H1 (cell line): Measurements from ENCODE around the gene CYBA. TPM values are rescaled to one million over a fixed set of nuclear protein-coding genes. Genes with fewer than 3 reads are reported as not detected.

Experiments
- CTCF ChIA-PET: fragments of 300-600 bp; sonication (Branson Sonifier 250); formaldehyde crosslinking; loops from one replicate; lab custom pipeline; 2021; ENCODE audit not compliant: partially characterized antibody; lab: Charles Lee
- POLR2A ChIA-PET: fragments of 300-600 bp; sonication (Branson Sonifier 250); formaldehyde crosslinking; loops from one replicate; lab custom pipeline; 2021; ENCODE audit warnings: inconsistent platforms; ENCODE audit not compliant: partially characterized antibody; lab: Charles Lee
- DNase-seq, 2 experiments: peaks; one replicate each; pipeline versions ENCODE4 v3.0.0 to v3.0.0-alpha.2; 2010 to 2022; ENCODE audit warnings: low spot score in 2 of 2, low read depth in 1 of 2, mixed read lengths in 1 of 2
- FAIRE-seq: peaks from 2 replicates; lab custom pipeline; 2011; peaks lifted over from hg19 to GRCh38; lab: Jason Lieb, UNC
- H2AFZ ChIP-seq: 2 replicates; pipeline ENCODE4 v1.8.1; 2012; ENCODE audit warnings: low read length, inconsistent platforms
- H2AK5ac ChIP-seq: 2 replicates; pipeline ENCODE4 v1.6.1; 2013; ENCODE audit warnings: low read depth, low read length
- H2BK120ac ChIP-seq: replicated peaks from 2 replicates; pipeline ENCODE3; 2013; ENCODE audit warnings: low read depth, low read length, inconsistent platforms
- H2BK12ac ChIP-seq: 2 replicates; pipeline ENCODE4 v1.6.1; 2013; ENCODE audit warnings: low read depth, low read length
- H2BK15ac ChIP-seq: 2 replicates; pipeline ENCODE4 v1.6.1; 2013; ENCODE audit warnings: low read length
- H2BK20ac ChIP-seq: 2 replicates; pipeline ENCODE4 v1.6.1; 2013; ENCODE audit warnings: low read length
- H2BK5ac ChIP-seq: 2 replicates; pipeline ENCODE4 v1.6.1; 2013; ENCODE audit warnings: low read depth, low read length
- H3K14ac ChIP-seq: 2 replicates; pipeline ENCODE4 v1.6.1; 2013; ENCODE audit warnings: inconsistent platforms; ENCODE audit not compliant: insufficient read length
- H3K18ac ChIP-seq: 2 replicates; pipeline ENCODE4 v1.6.1; 2013; ENCODE audit warnings: low read length; ENCODE audit errors: extremely low read depth
- H3K23ac ChIP-seq: 2 replicates; pipeline ENCODE4 v1.6.1; 2013; ENCODE audit warnings: inconsistent platforms; ENCODE audit not compliant: insufficient read length
- H3K23me2 ChIP-seq: 2 replicates; pipeline ENCODE4 v1.6.1; 2013; ENCODE audit warnings: low read depth, low read length
- H3K27ac ChIP-seq: 2 replicates; pipeline ENCODE4 v1.6.1; 2011; ENCODE audit warnings: low read depth, low read length, inconsistent platforms
- H3K27me3 ChIP-seq, 4 experiments: replicated peaks in 1 of 4; 1 replicate in 1 of 4; 2 replicates in 3 of 4; pipeline versions ENCODE4 v1.6.1 to v1.8.1; 2011 to 2013; ENCODE audit warnings: low read length in 3 of 4, mild to moderate bottlenecking in 3 of 4, inconsistent platforms in 2 of 4, mixed read lengths in 2 of 4, moderate library complexity in 1 of 4; ENCODE audit not compliant: control insufficient read depth in 3 of 4, insufficient read depth in 3 of 4; ENCODE audit errors: extremely low read depth in 1 of 4
- H3K36me3 ChIP-seq, 4 experiments: 2 replicates each; pipeline versions ENCODE4 v1.6.1 to v1.8.1; 2011 to 2013; ENCODE audit warnings: mild to moderate bottlenecking in 4 of 4, low read length in 3 of 4, moderate library complexity in 2 of 4, control low read depth in 1 of 4, inconsistent platforms in 1 of 4; ENCODE audit not compliant: insufficient read depth in 4 of 4, control insufficient read depth in 2 of 4
- H3K4ac ChIP-seq: replicated peaks from 2 replicates; pipeline ENCODE3; 2013; ENCODE audit warnings: low read length, low read depth, mixed read lengths, inconsistent platforms; ENCODE audit not compliant: insufficient read length
- H3K4me1 ChIP-seq, 4 experiments: replicated peaks in 1 of 4; 1 replicate in 1 of 4; 2 replicates in 3 of 4; pipeline versions ENCODE4 v1.6.1 to v1.8.1; 2011 to 2013; ENCODE audit warnings: low read length in 3 of 4, inconsistent platforms in 2 of 4, mixed read lengths in 1 of 4; ENCODE audit not compliant: insufficient read depth in 4 of 4, control insufficient read depth in 3 of 4
- H3K4me2 ChIP-seq, 2 experiments: 2 replicates each; pipeline versions ENCODE4 v1.6.1 to v1.8.1; 2011 to 2013; ENCODE audit warnings: low read depth in 2 of 2, low read length in 2 of 2, control low read depth in 1 of 2, inconsistent platforms in 1 of 2, mild to moderate bottlenecking in 1 of 2; ENCODE audit not compliant: insufficient read depth in 1 of 2
- H3K4me3 ChIP-seq, 4 experiments: fragments of 200-600, 300-600 bp in 1 of 4; sonication (generic), shearing (Covaris generic), sonication (Bioruptor Twin) in 1 of 4; 2 replicates each; pipeline versions ENCODE4 v1.5.1 to v1.8.1; 2011 to 2016; ENCODE audit warnings: low read length in 4 of 4, low read depth in 3 of 4, control low read depth in 2 of 4, inconsistent platforms in 2 of 4, mild to moderate bottlenecking in 2 of 4, mixed read lengths in 1 of 4, moderate library complexity in 1 of 4; ENCODE audit not compliant: insufficient read depth in 2 of 4; ENCODE audit errors: extremely low read depth in 1 of 4
- H3K56ac ChIP-seq: replicated peaks from 2 replicates; pipeline ENCODE3; 2013; ENCODE audit warnings: low read depth, mild to moderate bottlenecking, mixed read lengths, low read length, inconsistent platforms; ENCODE audit not compliant: insufficient read length
- H3K79me1 ChIP-seq: 2 replicates; pipeline ENCODE4 v1.6.1; 2013; ENCODE audit warnings: low read depth, low read length, control low read depth
- H3K79me2 ChIP-seq, 2 experiments: 2 replicates each; pipeline versions ENCODE4 v1.6.1 to v1.8.1; 2012 to 2013; ENCODE audit warnings: low read length in 2 of 2, mild to moderate bottlenecking in 2 of 2, inconsistent platforms in 1 of 2; ENCODE audit not compliant: insufficient read depth in 2 of 2, control insufficient read depth in 1 of 2
- H3K9ac ChIP-seq, 4 experiments: replicated peaks in 1 of 4; 1 replicate in 1 of 4; 2 replicates in 3 of 4; pipeline versions ENCODE4 v1.6.1 to v1.8.1; 2011 to 2013; ENCODE audit warnings: low read depth in 3 of 4, low read length in 3 of 4, control low read depth in 2 of 4, mild to moderate bottlenecking in 2 of 4, moderate library complexity in 2 of 4, inconsistent platforms in 1 of 4; ENCODE audit errors: extremely low read depth in 1 of 4
- H3K9me3 ChIP-seq, 2 experiments: 2 replicates each; pipeline versions ENCODE4 v1.6.1 to v1.8.1; 2012 to 2013; ENCODE audit warnings: mild to moderate bottlenecking in 2 of 2, moderate library complexity in 2 of 2, control low read depth in 1 of 2, inconsistent platforms in 1 of 2, low read depth in 1 of 2, low read length in 1 of 2, mixed read lengths in 1 of 2; ENCODE audit not compliant: insufficient read depth in 2 of 2
- H4K20me1 ChIP-seq, 2 experiments: replicated peaks in 1 of 2; 2 replicates each; pipeline versions ENCODE3 to v1.8.1; 2011 to 2013; ENCODE audit warnings: inconsistent platforms in 2 of 2, low read length in 2 of 2, mild to moderate bottlenecking in 1 of 2; ENCODE audit not compliant: insufficient read depth in 2 of 2, control insufficient read depth in 1 of 2
- H4K5ac ChIP-seq: 2 replicates; pipeline ENCODE4 v1.6.1; 2013; ENCODE audit warnings: low read length, low read depth, mixed read lengths, inconsistent platforms; ENCODE audit not compliant: insufficient read length
- H4K8ac ChIP-seq: 2 replicates; pipeline ENCODE4 v1.8.0; 2013; ENCODE audit warnings: mild to moderate bottlenecking, moderate library complexity, low read length, inconsistent platforms; ENCODE audit not compliant: insufficient read depth; ENCODE audit errors: extremely low read depth
- H4K91ac ChIP-seq: replicated peaks from 2 replicates; pipeline ENCODE3; 2013; ENCODE audit warnings: low read length, mixed read lengths, inconsistent platforms; ENCODE audit not compliant: insufficient read length
- EGR1 ChIP-seq: IDR thresholded peaks from 2 replicates; pipeline ENCODE4 v1.6.1; 2011; ENCODE audit warnings: low read depth, low read length, borderline replicate concordance
- EP300 ChIP-seq, 2 experiments: IDR thresholded peaks; 1 replicate in 1 of 2; 2 replicates in 1 of 2; pipeline ENCODE4 v1.6.1; 2011 to 2012; ENCODE audit warnings: low read depth in 2 of 2, low read length in 2 of 2, mild to moderate bottlenecking in 2 of 2, borderline replicate concordance in 1 of 2, inconsistent platforms in 1 of 2, moderate library complexity in 1 of 2
- MAX ChIP-seq: IDR thresholded peaks from 2 replicates; pipeline ENCODE4 v1.6.1; 2012; ENCODE audit warnings: inconsistent platforms
- POLR2A ChIP-seq, 2 experiments: IDR thresholded peaks; 1 replicate in 1 of 2; 2 replicates in 1 of 2; pipeline ENCODE4 v1.6.1; 2011; ENCODE audit warnings: low read depth in 2 of 2, low read length in 2 of 2, mild to moderate bottlenecking in 2 of 2; ENCODE audit errors: control extremely low read depth in 1 of 2
- POLR2AphosphoS5 ChIP-seq: IDR thresholded peaks from 2 replicates; pipeline ENCODE4 v1.6.1; 2011; ENCODE audit warnings: low read depth, low read length
- TBP ChIP-seq: IDR thresholded peaks from 2 replicates; pipeline ENCODE4 v1.6.1; 2011; ENCODE audit warnings: low read depth, low read length, improper control_type of control experiment
- TCF12 ChIP-seq: IDR thresholded peaks from 2 replicates; pipeline ENCODE4 v1.6.1; 2011; ENCODE audit warnings: low read depth, mild to moderate bottlenecking, low read length
- TEAD4 ChIP-seq: IDR thresholded peaks from 2 replicates; pipeline ENCODE4 v1.6.1; 2012; ENCODE audit warnings: low read depth, low read length, inconsistent platforms, mixed read lengths
- WGBS, 2 experiments: shearing (Covaris generic) in 1 of 2; methylation state at CpG; one replicate each; pipeline versions ENCODE4 v1.1.6 to v1.1.7; 2013 to 2015; ENCODE audit warnings: low lambda C conversion rate in 2 of 2, mixed read lengths in 2 of 2, inconsistent platforms in 1 of 2, low coverage in 1 of 2, missing lambda C conversion rate in 1 of 2; ENCODE audit not compliant: insufficient replicate concordance in 2 of 2, insufficient coverage in 1 of 2, insufficient read length in 1 of 2; ENCODE audit errors: extremely low coverage in 1 of 2, missing lambda C conversion rate in 1 of 2; 5-methylcytosine and 5-hydroxymethylcytosine counted together
- polyA plus RNA-seq, 7 experiments: library from polyadenylated mRNA; depleted of rRNA in 3 of 7; stranded (reverse) in 5 of 7; unstranded in 2 of 7; fragments of >200 nt in 5 of 7; fragments of 200-250 nt in 2 of 7; gene quantifications; 1 replicate in 5 of 7; 2 replicates in 1 of 7; 4 replicates in 1 of 7; pipeline versions ENCODE4 v1.2.1 to v1.2.3, GENCODE V29; 2011 to 2013; ENCODE audit warnings: missing spikeins in 2 of 7, mixed read lengths in 2 of 7
- total RNA-seq: library from RNA; stranded (reverse); fragmentation: NEBNext Ultra II Directional; extraction: Animal tissue kit (Norgen Biotek cat#: 25700); gene quantifications from 2 replicates; pipeline ENCODE4 v1.2.1, GENCODE V29; 2021

CYBA gene
- total and polyA plus RNA-seq, 2 of the 8 experiments (the other 6 are each of a cell fraction or from before 2014, with no cell fraction given) = 136 to 254 TPM

GRCh38 chr16:88638323-88639230 is 12.3 kb downstream of the CYBA start, which contains the start of gene IL17C:
TSS of gene IL17C (plus strand) at chr16:88638572. CDS start at chr16:88638642, 70 bp downstream.
- Histone ChIP-seq H3K23me2 (peaks cover 10% of the 10 kb centered on the region), H3K79me1 (no peaks in the 10 kb centered on the region), H3K14ac (no peak within 1 kb of the TSS), H3K18ac (peak within 1 kb of the TSS; percentile 60; the same call in 1 of the 2 replicates), H2BK20ac (peak within 1 kb of the TSS; percentile 2; the same call in 1 of the 2 replicates), H3K4me2 (peak within 1 kb of the TSS; percentile 44 to 58; a peak in 3 of 4 replicates), H4K91ac (peak within 1 kb of the TSS; percentile 95), H2AFZ (0 out of 2 replicates have a peak within 1 kb of the TSS, but pooled peaks have one; percentile 16), H3K27me3 (peaks cover 0 to 4% (median 1%) of the 10 kb centered on the region in 4 experiments; a peak in 2 of 7 replicates), H2BK5ac (peak within 1 kb of the TSS; percentile 94; the same call in 1 of the 2 replicates), H3K4ac (peak within 1 kb of the TSS; percentile 98), H3K9me3 (no peaks in the 10 kb centered on the region), H3K4me3 (peak within 1 kb of the TSS in 2 of 4 experiments; percentile 14 to 39; a peak in 3 of 8 replicates), H2AK5ac (peak within 1 kb of the TSS; percentile 72; the same call in 1 of the 2 replicates), H4K8ac (peak within 1 kb of the TSS; percentile 93), H2BK15ac (peak within 1 kb of the TSS; percentile 95; the same call in 1 of the 2 replicates), H3K23ac (no peak within 1 kb of the TSS), H2BK12ac (peak within 1 kb of the TSS; percentile 72; the same call in 1 of the 2 replicates), H3K27ac (no peak within 1 kb of the TSS), H4K20me1 (peaks cover 0 to 3% of the 10 kb centered on the region in 2 experiments), H3K56ac (no peak within 1 kb of the TSS), H2BK120ac (peak within 1 kb of the TSS; percentile 62), H4K5ac (no peak within 1 kb of the TSS), H3K4me1 (peaks cover 5 to 46% (median 30%) of the 10 kb centered on the region in 4 experiments), H3K79me2 (no peaks in the 10 kb centered on the region), H3K36me3 (no peaks in the 10 kb centered on the region), H3K9ac (no peak within 1 kb of the TSS; a peak in 1 of 7 replicates)
- POLR2A ChIA-PET = interaction anchor here (0.6 to 3.5 kb wide), 11 partner anchors 11 to 172 kb away, joined by 3 to 35 read pairs (median 5); partner anchors contain the start of genes CYBA, MVD and SNAI3
- no peak for FAIRE-seq
- CTCF ChIA-PET = interaction anchor here (0.7 to 3.6 kb wide), 9 partner anchors 9 to 189 kb away, joined by 3 to 19 read pairs (median 6); no protein-coding TSS in a partner anchor
- DNase-seq = peak in 1 of 2 experiments; percentile 68
- WGBS, 2 experiments = 62% methylated on average over 25 of the region's 27 CpGs; no CpG with 5 or more reads in 1 of the 2 experiments
- TF ChIP-seq TEAD4 = no peak
- peak; percentile 99 for TF ChIP-seq TCF12
- peak in 1 of 2 experiments; percentile 53; a peak in 2 of 3 replicates for TF ChIP-seq POLR2A (IDR thresholded peaks at IDR 0.05; ENCODE audit: control extremely low read depth in 1 of 2, low read depth in 2 of 2, low read length in 2 of 2)
- peak; percentile 54; the same call in 1 of the 2 replicates for TF ChIP-seq MAX
- peak; percentile 60; the same call in 1 of the 2 replicates for TF ChIP-seq EGR1
- no peak for TF ChIP-seq TBP
- TF ChIP-seq EP300 (IDR thresholded peaks at IDR 0.05; ENCODE audit: borderline replicate concordance in 1 of 2, low read depth in 2 of 2, low read length in 2 of 2) = peak in 1 of 2 experiments; percentile 45; a peak in 1 of 3 replicates
- TF ChIP-seq POLR2AphosphoS5 = peak; percentile 70
